ENCODE data around the gene EAPP. TPM values are rescaled to one million over a fixed set of nuclear protein-coding genes. Genes with fewer than 3 reads are reported as not detected.

Gene EAPP
- total and polyA plus RNA-seq, 2 of the 13 experiments (the other 11 are each of a cell fraction or from before 2014, with no cell fraction given) = 68.7 to 110 TPM

GRCh38 chr14:34496679-34497513 is 42.6 kb downstream of the EAPP start (continued):
- TF ChIP-seq NFAT5 (CRISPR knock-in tag; IDR thresholded peaks at IDR 0.05) = peak; percentile 73; the same call in 1 of the 2 replicates
- TF ChIP-seq TEF (CRISPR knock-in tag; IDR thresholded peaks at IDR 0.05) = peak; percentile 53; the same call in 1 of the 2 replicates
- TF ChIP-seq TEAD2 (CRISPR knock-in tag; IDR thresholded peaks at IDR 0.05) = no peak
- TF ChIP-seq ZNF775 (CRISPR knock-in tag; IDR thresholded peaks at IDR 0.05; ENCODE audit: borderline replicate concordance) = peak; percentile 74; the same call in 1 of the 2 replicates
- TF ChIP-seq DBP (CRISPR knock-in tag; IDR thresholded peaks at IDR 0.05; ENCODE audit: not compliant biosample characterization) = no peak
- TF ChIP-seq ZNF3 (CRISPR knock-in tag; IDR thresholded peaks at IDR 0.05) = peak; percentile 70
- TF ChIP-seq ZNF142 (CRISPR knock-in tag; IDR thresholded peaks at IDR 0.05) = no peak; the same call in 1 of the 2 replicates
- TF ChIP-seq E2F5 (CRISPR knock-in tag; conservative IDR thresholded peaks at IDR 0.05) = no peak
- no peak for TF ChIP-seq ZMYM3 (CRISPR knock-in tag; IDR thresholded peaks at IDR 0.05)
- peak; percentile 92 for TF ChIP-seq ZNF557 (CRISPR knock-in tag; IDR thresholded peaks at IDR 0.05)
- no peak for TF ChIP-seq ZNF616 (CRISPR knock-in tag; IDR thresholded peaks at IDR 0.05; ENCODE audit: low read depth)
- TF ChIP-seq ZFP90 (CRISPR knock-in tag; IDR thresholded peaks at IDR 0.05; ENCODE audit: borderline replicate concordance) = no peak
- TF ChIP-seq ZNF264 (CRISPR knock-in tag; IDR thresholded peaks at IDR 0.05) = peak; percentile 57; the same call in 1 of the 2 replicates
